ENCODE results near the gene VPS16. TPM values are rescaled to one million over a fixed set of nuclear protein-coding genes. Genes with fewer than 3 reads are reported as not detected.
"Not testable (repeated sequence)": the region's sequence is repeated elsewhere in the genome, so short reads cannot be mapped to it uniquely, and the experiment has no call there.

Gene VPS16
- total and polyA plus RNA-seq, 7 donors: 19.4 to 37.6 (median 21.6) TPM

DNA sequence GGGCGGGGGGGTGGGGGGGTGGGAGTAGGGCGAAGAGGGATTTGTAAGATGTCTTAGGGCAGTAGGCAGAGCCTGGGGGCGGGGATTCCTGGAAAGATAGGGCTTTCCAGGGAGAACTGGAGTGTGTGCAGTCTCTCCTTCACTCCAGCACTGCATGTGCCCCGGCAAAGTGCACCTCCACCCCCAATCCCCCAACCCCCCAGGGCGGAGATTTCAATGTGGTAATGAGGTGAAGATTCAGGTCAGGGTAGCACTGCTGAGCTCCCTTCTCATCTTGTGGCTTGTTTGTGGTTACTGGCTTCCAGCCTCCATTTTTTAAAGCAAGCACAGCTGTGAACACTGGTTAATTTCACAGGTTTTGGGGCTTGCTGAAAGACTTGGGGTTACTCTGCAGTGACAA lies 18.5 kb upstream of the VPS16 start:
- TF ChIP-seq POLR2A (IDR thresholded peaks at IDR 0.05) (no peak), POLR2AphosphoS5 (IDR thresholded peaks at IDR 0.05) (no peak), EP300 (IDR thresholded peaks at IDR 0.05) (no peak)
- TF ChIP-seq, protein P1, sequence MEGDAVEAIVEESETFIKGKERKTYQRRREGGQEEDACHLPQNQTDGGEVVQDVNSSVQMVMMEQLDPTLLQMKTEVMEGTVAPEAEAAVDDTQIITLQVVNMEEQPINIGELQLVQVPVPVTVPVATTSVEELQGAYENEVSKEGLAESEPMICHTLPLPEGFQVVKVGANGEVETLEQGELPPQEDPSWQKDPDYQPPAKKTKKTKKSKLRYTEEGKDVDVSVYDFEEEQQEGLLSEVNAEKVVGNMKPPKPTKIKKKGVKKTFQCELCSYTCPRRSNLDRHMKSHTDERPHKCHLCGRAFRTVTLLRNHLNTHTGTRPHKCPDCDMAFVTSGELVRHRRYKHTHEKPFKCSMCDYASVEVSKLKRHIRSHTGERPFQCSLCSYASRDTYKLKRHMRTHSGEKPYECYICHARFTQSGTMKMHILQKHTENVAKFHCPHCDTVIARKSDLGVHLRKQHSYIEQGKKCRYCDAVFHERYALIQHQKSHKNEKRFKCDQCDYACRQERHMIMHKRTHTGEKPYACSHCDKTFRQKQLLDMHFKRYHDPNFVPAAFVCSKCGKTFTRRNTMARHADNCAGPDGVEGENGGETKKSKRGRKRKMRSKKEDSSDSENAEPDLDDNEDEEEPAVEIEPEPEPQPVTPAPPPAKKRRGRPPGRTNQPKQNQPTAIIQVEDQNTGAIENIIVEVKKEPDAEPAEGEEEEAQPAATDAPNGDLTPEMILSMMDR (IDR thresholded peaks at IDR 0.05): no peak
- Histone ChIP-seq H3K27me3 (peaks cover 11 to 55% (median 33%) of the 10 kb centered on the region in 3 donors), H3K9me3 (no peaks in the 10 kb centered on the region), H3K4me3 (no peak overlapping the region), H3K27ac (no peak overlapping the region), H3K36me3 (no peaks in the 10 kb centered on the region), H3K4me1 (peaks cover 0 to 4% (median 1%) of the 10 kb centered on the region in 4 donors)
- no peak for DNase-seq
- WGBS, 2 donors: 18 to 23% methylated on average over 5 of the region's 5 CpGs
- intact Hi-C loops (cut with DNase I): no loop called here

DNA sequence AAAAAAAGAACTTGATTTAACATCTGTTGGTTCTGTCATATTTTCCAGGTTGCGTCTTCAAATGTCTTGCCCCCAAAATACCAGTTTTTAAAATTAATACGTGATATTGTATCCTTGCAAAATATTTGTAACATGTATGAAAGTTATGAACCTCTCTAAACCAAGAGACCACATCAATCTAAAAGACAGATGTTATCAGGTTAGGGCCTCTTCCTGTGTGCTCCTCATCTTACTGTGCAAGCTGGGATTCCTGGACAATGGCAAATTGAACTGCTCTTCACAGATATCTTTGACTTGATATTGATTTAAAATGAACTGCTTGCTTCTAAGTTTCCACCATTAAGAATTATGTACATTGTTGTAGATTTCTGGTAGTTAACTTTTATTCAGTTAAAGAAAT lies 14.8 kb upstream of the VPS16 start:
- 73 to 90% methylated on average over 2 of the region's 2 CpGs for WGBS, 2 donors
- Histone ChIP-seq H3K4me1 (peaks cover 0 to 3% (median 1%) of the 10 kb centered on the region in 4 donors), H3K36me3 (no peaks in the 10 kb centered on the region), H3K27ac (no peak overlapping the region), H3K4me3 (no peak overlapping the region), H3K9me3 (no peaks in the 10 kb centered on the region), H3K27me3 (peaks cover 8 to 40% (median 9%) of the 10 kb centered on the region in 3 donors)
- intact Hi-C loops (cut with DNase I): no loop called here
- no peak for TF ChIP-seq EP300 (IDR thresholded peaks at IDR 0.05)
- TF ChIP-seq POLR2A (IDR thresholded peaks at IDR 0.05): no peak
- TF ChIP-seq POLR2AphosphoS5 (IDR thresholded peaks at IDR 0.05): no peak
- TF ChIP-seq, protein P1 (IDR thresholded peaks at IDR 0.05): no peak
- DNase-seq: no peak

GRCh38 chr20:2826655-2827054 lies 13.9 kb upstream of the VPS16 start:
- no peak for DNase-seq
- Histone ChIP-seq H3K36me3 (no peaks in the 10 kb centered on the region), H3K4me1 (no peaks in the 10 kb centered on the region), H3K9me3 (no peaks in the 10 kb centered on the region), H3K27ac (no peak overlapping the region), H3K27me3 (peaks cover 0 to 31% (median under 1%) of the 10 kb centered on the region in 3 donors), H3K4me3 (no peak overlapping the region)
- TF ChIP-seq POLR2A (IDR thresholded peaks at IDR 0.05): no peak
- TF ChIP-seq EP300 (IDR thresholded peaks at IDR 0.05): no peak
- TF ChIP-seq, protein P1 (IDR thresholded peaks at IDR 0.05): no peak
- no peak for TF ChIP-seq POLR2AphosphoS5 (IDR thresholded peaks at IDR 0.05)
- intact Hi-C loops (cut with DNase I): no loop called here
- 68 to 88% methylated on average over 4 of the region's 4 CpGs for WGBS, 2 donors

- Histone ChIP-seq H3K27ac (no peak overlapping the region), H3K27me3 (peaks cover 0 to 24% (median 0%) of the 10 kb centered on the region in 3 donors), H3K4me1 (no peaks in the 10 kb centered on the region), H3K36me3 (peaks cover 0 to 1% (median 0%) of the 10 kb centered on the region in 4 donors), H3K9me3 (no peaks in the 10 kb centered on the region), H3K4me3 (no peak overlapping the region)
- no peak for TF ChIP-seq POLR2A (IDR thresholded peaks at IDR 0.05)
- TF ChIP-seq, protein P1 (IDR thresholded peaks at IDR 0.05): no peak
- TF ChIP-seq POLR2AphosphoS5 (IDR thresholded peaks at IDR 0.05): no peak
- TF ChIP-seq EP300 (IDR thresholded peaks at IDR 0.05): no peak
- intact Hi-C loops (cut with DNase I): no loop called here
- 66 to 74% methylated on average over 6 of the region's 6 CpGs for WGBS, 2 donors
- no peak for DNase-seq
These were observed 11.2 kb upstream of the VPS16 start for GRCh38 chr20:2829376-2829775.

- intact Hi-C loops (cut with DNase I); H3K27ac ChIP-seq; DNase-seq; H3K4me1 ChIP-seq; H3K4me3 ChIP-seq; H3K9me3 ChIP-seq: not testable (repeated sequence)
- WGBS, 2 donors: 76 to 87% methylated on average over 7 of the region's 7 CpGs
- Histone ChIP-seq H3K36me3 (peaks cover 0 to 15% (median 0%) of the 10 kb centered on the region in 4 donors), H3K27me3 (peaks cover 0 to 19% (median 0%) of the 10 kb centered on the region in 3 donors)
These were observed 9.3 kb upstream of the VPS16 start for GRCh38 chr20:2831206-2831605.

Data from sigmoid colon (tissue), 7 donors.